Mesendoderm (in vitro differentiated cells): ENCODE measurements around the gene TENT5C.

Experiments used
- DNase-seq: peaks from one replicate; pipeline ENCODE4 v3.0.0; 2013
- H2AK5ac ChIP-seq: 2 replicates; pipeline ENCODE4 v1.6.1; 2013; ENCODE audit warnings: low read length, inconsistent platforms
- H2BK120ac ChIP-seq: 2 replicates; pipeline ENCODE4 v1.6.1; 2013; ENCODE audit warnings: low read depth, mild to moderate bottlenecking, low read length, moderate library complexity, mixed read lengths
- H2BK15ac ChIP-seq: replicated peaks from 2 replicates; pipeline ENCODE4 v1.6.1; 2013; ENCODE audit warnings: low read depth, mild to moderate bottlenecking, moderate library complexity
- H2BK5ac ChIP-seq: 2 replicates; pipeline ENCODE4 v1.6.1; 2013; ENCODE audit warnings: low read length, inconsistent platforms
- H3K18ac ChIP-seq: 2 replicates; pipeline ENCODE4 v1.6.1; 2013; ENCODE audit warnings: mild to moderate bottlenecking, low read length, mixed read lengths
- H3K23ac ChIP-seq: one replicate; pipeline ENCODE4 v1.6.1; 2013; ENCODE audit warnings: low read length
- H3K27ac ChIP-seq: 2 replicates; pipeline ENCODE4 v1.5.1; 2013; ENCODE audit warnings: low read depth, mild to moderate bottlenecking, inconsistent platforms, low read length, moderate library complexity
- H3K27me3 ChIP-seq: 2 replicates; pipeline ENCODE4 v1.6.1; 2013; ENCODE audit warnings: low read length, control low read depth, mild to moderate bottlenecking, inconsistent platforms; ENCODE audit not compliant: insufficient read depth, poor library complexity
- H3K36me3 ChIP-seq: 2 replicates; pipeline ENCODE4 v1.6.1; 2013; ENCODE audit warnings: low read length, inconsistent platforms; ENCODE audit not compliant: control insufficient read depth, insufficient read depth
- H3K4ac ChIP-seq: one replicate; pipeline ENCODE4 v1.6.1; 2013; ENCODE audit warnings: low read depth, mild to moderate bottlenecking, low read length, moderate library complexity
- H3K4me1 ChIP-seq: 2 replicates; pipeline ENCODE4 v1.6.1; 2013; ENCODE audit warnings: low read depth, low read length, inconsistent platforms; ENCODE audit not compliant: control insufficient read depth
- H3K4me2 ChIP-seq: 2 replicates; pipeline ENCODE4 v1.6.1; 2013; ENCODE audit warnings: low read length
- H3K4me3 ChIP-seq: 2 replicates; pipeline ENCODE4 v1.5.1; 2013; ENCODE audit warnings: mild to moderate bottlenecking, low read length
- H3K56ac ChIP-seq: one replicate; pipeline ENCODE4 v1.6.1; 2013; ENCODE audit warnings: low read length
- H3K79me1 ChIP-seq: 2 replicates; pipeline ENCODE4 v1.6.1; 2013; ENCODE audit warnings: low read length, inconsistent platforms
- H3K79me2 ChIP-seq: 2 replicates; pipeline ENCODE4 v1.6.1; 2013; ENCODE audit warnings: mild to moderate bottlenecking, low read length; ENCODE audit not compliant: control insufficient read depth, insufficient read depth
- H3K9ac ChIP-seq: 2 replicates; pipeline ENCODE4 v1.6.1; 2013; ENCODE audit warnings: low read length, inconsistent platforms
- H4K5ac ChIP-seq: one replicate; pipeline ENCODE4 v1.6.1; 2013; ENCODE audit warnings: low read length
- H4K8ac ChIP-seq: one replicate; pipeline ENCODE4 v1.6.1; 2013; ENCODE audit warnings: low read depth, mild to moderate bottlenecking, control low read depth, low read length, moderate library complexity
- WGBS: extraction: QIAGEN DNeasy Blood & Tissue Kit; methylation state at CpG from one replicate; pipeline ENCODE4 v1.1.7; 2013; ENCODE audit warnings: low lambda C conversion rate, missing lambda C conversion rate; ENCODE audit not compliant: insufficient coverage; ENCODE audit errors: extremely low coverage; 5-methylcytosine and 5-hydroxymethylcytosine counted together

Gene TENT5C

DNA sequence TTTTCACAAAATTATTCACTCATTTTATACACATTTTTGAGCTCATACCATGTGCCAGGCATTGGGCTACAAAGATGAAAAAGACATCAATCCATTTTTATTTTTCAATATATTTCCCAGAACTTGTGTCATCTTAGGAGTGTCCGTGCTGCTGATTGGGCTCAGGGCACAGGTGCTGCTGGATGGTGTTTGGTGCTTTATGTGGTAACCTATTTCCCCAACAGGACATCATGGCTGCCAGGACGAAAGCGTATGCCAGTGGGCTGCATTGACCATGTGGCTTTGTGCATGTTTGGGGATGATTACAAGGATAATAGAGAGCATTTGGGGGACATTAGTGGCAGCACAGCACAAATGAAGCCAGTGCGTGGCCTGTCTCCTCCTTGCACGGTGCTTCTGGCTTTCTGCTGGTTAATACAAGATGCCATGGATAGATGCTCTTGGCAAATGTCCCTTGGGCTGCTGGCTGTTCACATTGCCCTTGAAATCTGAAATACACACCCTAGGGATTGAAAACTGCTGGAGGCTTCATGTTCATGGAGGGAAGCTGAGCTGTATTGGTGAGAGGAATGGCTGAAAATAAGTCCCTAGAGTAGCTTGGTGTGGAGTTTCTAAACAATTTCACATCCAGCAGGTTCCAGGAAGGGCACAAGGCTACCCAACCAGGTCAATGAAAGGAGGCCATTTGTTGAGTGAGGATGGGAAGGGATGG lies 52.3 kb downstream of the TENT5C start:
- H2AK5ac ChIP-seq = no peak overlapping the region
- H3K56ac ChIP-seq = no peak overlapping the region
- H2BK5ac ChIP-seq = no peak overlapping the region
- no CpG with 5 or more reads among the region's 5 CpGs for WGBS
- H3K23ac ChIP-seq = no peak overlapping the region
- no peak overlapping the region for H2BK15ac ChIP-seq
- no peaks in the 10 kb centered on the region for H3K27me3 ChIP-seq
- H3K27ac ChIP-seq = no peak overlapping the region
- no peak overlapping the region for H3K18ac ChIP-seq
- no peak overlapping the region for H2BK120ac ChIP-seq
- H3K4ac ChIP-seq = no peak overlapping the region
- H3K4me1 ChIP-seq = peaks cover 2% of the 10 kb centered on the region
- no peak overlapping the region for H3K9ac ChIP-seq
- no peaks in the 10 kb centered on the region for H3K79me2 ChIP-seq
- H4K8ac ChIP-seq = no peak overlapping the region
- no peaks in the 10 kb centered on the region for H3K79me1 ChIP-seq
- no peak overlapping the region for H3K4me2 ChIP-seq
- DNase-seq = no peak
- no peak overlapping the region for H3K4me3 ChIP-seq
- H3K36me3 ChIP-seq = no peaks in the 10 kb centered on the region
- H4K5ac ChIP-seq = no peak overlapping the region

DNA sequence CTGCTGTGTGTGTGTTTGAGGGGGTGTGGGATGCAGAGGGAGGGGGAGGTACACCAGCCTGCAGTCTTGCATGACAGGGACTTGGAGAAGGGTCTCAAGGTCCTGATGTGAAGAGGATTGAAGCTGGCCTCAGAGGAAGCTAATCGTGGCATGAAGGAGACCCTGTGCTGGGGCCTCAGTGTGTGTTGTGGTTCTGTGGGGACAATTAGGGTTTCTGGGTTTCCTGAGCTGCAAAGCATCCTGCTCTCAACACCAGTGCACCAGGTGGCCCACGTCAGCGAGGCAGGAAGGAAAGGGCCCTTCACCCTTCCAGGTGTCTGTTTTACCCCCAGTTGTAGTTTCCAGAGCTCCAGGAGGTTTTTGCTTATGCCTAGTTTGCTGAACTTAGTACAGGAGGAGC lies 52.8 kb downstream of the TENT5C start:
- Histone ChIP-seq H3K56ac (no peak overlapping the region), H3K79me2 (no peaks in the 10 kb centered on the region), H3K4me3 (no peak overlapping the region), H2BK5ac (no peak overlapping the region), H4K5ac (no peak overlapping the region), H3K79me1 (no peaks in the 10 kb centered on the region), H2AK5ac (no peak overlapping the region), H2BK120ac (no peak overlapping the region), H3K23ac (no peak overlapping the region), H3K27me3 (no peaks in the 10 kb centered on the region), H3K4me1 (peaks cover 2% of the 10 kb centered on the region), H3K4me2 (no peak overlapping the region), H3K27ac (no peak overlapping the region), H3K18ac (no peak overlapping the region), H4K8ac (no peak overlapping the region), H3K9ac (no peak overlapping the region), H2BK15ac (no peak overlapping the region), H3K36me3 (no peaks in the 10 kb centered on the region), H3K4ac (no peak overlapping the region)
- DNase-seq = no peak
- no CpG with 5 or more reads among the region's 3 CpGs for WGBS

DNA sequence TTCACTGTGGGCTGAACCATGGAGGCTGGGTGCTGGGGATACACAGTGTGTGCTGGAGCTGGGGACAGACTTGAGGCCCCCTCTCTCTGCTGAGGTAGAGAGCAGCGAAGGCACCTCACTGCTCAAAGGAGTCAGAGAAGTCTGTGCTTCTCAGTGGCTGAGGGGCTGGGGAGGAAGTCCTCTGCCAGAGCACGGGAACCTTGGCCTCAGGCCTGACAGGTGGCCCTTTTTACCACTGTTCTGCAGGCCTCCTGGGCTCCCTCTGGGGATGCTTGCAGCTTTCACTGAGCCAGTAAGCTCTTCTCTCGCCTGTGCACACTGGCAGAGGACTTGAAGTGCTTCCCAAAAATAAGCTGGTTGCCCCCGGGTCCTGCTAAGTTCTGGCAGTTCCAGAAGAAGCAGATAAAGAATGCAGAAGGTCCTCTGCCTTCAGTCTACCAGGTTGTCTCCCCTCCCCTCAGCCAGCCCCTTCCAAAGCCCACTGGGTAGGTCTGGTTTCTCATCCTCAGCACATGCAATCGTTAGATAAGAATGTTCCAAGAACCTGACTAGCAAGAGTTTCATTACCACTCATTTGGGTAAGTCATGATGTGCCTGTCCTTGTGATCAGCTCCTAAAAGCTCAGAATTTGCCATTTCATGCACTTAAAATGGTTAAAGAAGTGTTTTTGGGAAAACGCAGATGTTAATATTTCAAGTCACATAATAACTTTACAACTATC lies 53.9 kb downstream of the TENT5C start:
- Histone ChIP-seq H2BK5ac (no peak overlapping the region), H4K5ac (no peak overlapping the region), H3K4ac (no peak overlapping the region), H3K4me1 (peaks cover 2% of the 10 kb centered on the region), H2AK5ac (no peak overlapping the region), H3K56ac (no peak overlapping the region), H3K27me3 (no peaks in the 10 kb centered on the region), H3K9ac (no peak overlapping the region), H3K4me2 (no peak overlapping the region), H3K36me3 (no peaks in the 10 kb centered on the region), H4K8ac (no peak overlapping the region), H3K79me2 (no peaks in the 10 kb centered on the region), H2BK15ac (no peak overlapping the region), H3K79me1 (no peaks in the 10 kb centered on the region), H3K4me3 (no peak overlapping the region), H3K18ac (no peak overlapping the region), H3K23ac (no peak overlapping the region), H2BK120ac (no peak overlapping the region), H3K27ac (no peak overlapping the region)
- WGBS = no CpG with 5 or more reads among the region's 6 CpGs
- no peak for DNase-seq

DNA sequence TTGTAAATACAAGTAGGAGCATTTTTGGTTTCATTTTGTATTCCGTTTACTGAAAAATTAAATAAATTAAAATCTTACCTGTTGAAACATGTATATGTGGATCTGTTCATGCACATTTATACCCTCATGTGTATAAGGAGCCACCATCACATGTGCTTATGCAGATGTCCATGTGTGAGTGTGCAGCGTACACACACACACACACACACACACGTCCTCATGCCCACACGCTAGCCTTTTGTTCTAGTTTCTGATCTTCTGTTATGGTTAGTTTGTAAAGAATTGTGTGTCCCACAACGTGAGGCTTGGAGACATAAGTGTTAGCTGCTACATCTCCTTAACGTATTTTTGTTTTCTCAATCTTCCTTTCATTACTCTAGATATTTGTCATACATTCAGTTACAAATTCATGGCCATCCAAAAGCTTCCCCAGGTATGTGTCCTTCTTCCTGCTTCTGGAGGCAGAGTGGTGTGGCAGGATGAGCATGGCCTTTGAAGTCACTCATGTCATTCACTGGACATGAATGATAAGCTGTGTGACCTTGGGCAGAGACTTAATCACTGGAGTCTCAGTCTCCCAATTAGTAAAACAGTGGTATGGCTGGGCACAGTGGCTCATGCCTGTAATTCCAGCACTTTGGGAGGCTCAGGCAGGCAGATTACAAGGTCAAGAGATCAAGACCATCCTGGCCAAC lies 54.6 kb downstream of the TENT5C start:
- Histone ChIP-seq H2BK5ac (no peak overlapping the region), H3K23ac (no peak overlapping the region), H2AK5ac (no peak overlapping the region), H2BK120ac (no peak overlapping the region), H4K8ac (no peak overlapping the region), H3K27ac (no peak overlapping the region), H4K5ac (no peak overlapping the region), H3K4me3 (no peak overlapping the region), H3K79me1 (no peaks in the 10 kb centered on the region), H3K18ac (no peak overlapping the region), H3K4me2 (no peak overlapping the region), H3K56ac (no peak overlapping the region), H3K4ac (no peak overlapping the region), H3K27me3 (no peaks in the 10 kb centered on the region), H3K4me1 (peaks cover 2% of the 10 kb centered on the region), H3K36me3 (no peaks in the 10 kb centered on the region), H3K9ac (no peak overlapping the region), H2BK15ac (no peak overlapping the region), H3K79me2 (no peaks in the 10 kb centered on the region)
- no peak for DNase-seq
- WGBS = no CpG with 5 or more reads among the region's 6 CpGs

DNA sequence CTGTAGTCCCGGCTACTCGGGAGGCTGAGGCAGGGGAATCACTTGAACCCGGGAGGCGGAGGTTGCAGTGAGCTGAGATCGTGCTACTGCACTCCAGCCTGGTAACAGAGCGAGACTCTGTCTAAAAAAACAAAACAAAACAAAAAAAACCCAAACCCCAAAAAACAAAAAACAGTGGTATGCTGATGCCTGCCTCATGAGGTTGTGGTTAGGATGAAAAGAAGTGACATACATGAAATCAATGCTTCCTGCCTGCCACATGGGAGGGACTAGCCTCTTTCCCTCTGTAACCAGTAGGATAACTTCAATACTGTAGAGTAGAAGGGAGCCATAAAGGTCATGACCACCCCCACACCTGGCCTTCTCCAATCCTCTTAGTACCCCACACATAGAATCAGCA lies 55.2 kb downstream of the TENT5C start:
- Histone ChIP-seq H3K27me3 (no peaks in the 10 kb centered on the region), H3K18ac (no peak overlapping the region), H3K79me2 (no peaks in the 10 kb centered on the region), H2BK15ac (no peak overlapping the region), H3K56ac (no peak overlapping the region), H2BK5ac (no peak overlapping the region), H3K4ac (no peak overlapping the region), H2BK120ac (no peak overlapping the region), H3K4me1 (peaks cover 2% of the 10 kb centered on the region), H3K27ac (no peak overlapping the region), H3K9ac (no peak overlapping the region), H4K8ac (no peak overlapping the region), H4K5ac (no peak overlapping the region), H3K4me2 (no peak overlapping the region), H3K79me1 (no peaks in the 10 kb centered on the region), H2AK5ac (no peak overlapping the region), H3K4me3 (no peak overlapping the region), H3K36me3 (no peaks in the 10 kb centered on the region), H3K23ac (no peak overlapping the region)
- WGBS = no CpG with 5 or more reads among the region's 6 CpGs
- no peak for DNase-seq
